IMR-90 (cell line): ENCODE data around the gene COX7A2L. TPM values are rescaled to one million over a fixed set of nuclear protein-coding genes. Genes with fewer than 3 reads are reported as not detected.

ENCODE experiments used
- ATAC-seq: fragments of 200-7000 bp; cut with Tn5 transposase; 2 replicates; pipeline ENCODE4 v1.9.1; 2020; ENCODE audit warnings: low read depth, mild to moderate bottlenecking, moderate library complexity
- BruUV-seq: library from RNA; stranded (reverse); fragments of 400-500 nt; replicated peaks from 2 replicates; lab custom pipeline; 2021; lab: Mats Ljungman, UMichigan
- CTCF ChIA-PET: fragments of 300-600 bp; formaldehyde crosslinking; extraction: SDS; loops from one replicate; lab custom pipeline; 2021; ENCODE audit warnings: antibody characterized with exemption; lab: Yijun Ruan, JAX
- POLR2A ChIA-PET: fragments of 300-600 bp; sonication (Branson Sonifier 250); formaldehyde crosslinking; loops from one replicate; lab custom pipeline; 2022; ENCODE audit warnings: antibody characterized with exemption; ENCODE audit not compliant: unreplicated experiment; lab: Charles Lee
- DNase-seq: peaks from one replicate; pipeline ENCODE4 v3.0.0; 2013
- H2AFZ ChIP-seq: replicated peaks from 2 replicates; pipeline ENCODE3; 2013; ENCODE audit warnings: low read length, mild to moderate bottlenecking; ENCODE audit not compliant: poor library complexity
- H2AK5ac ChIP-seq: 2 replicates; pipeline ENCODE4 v1.6.1; 2013; ENCODE audit warnings: low read depth, low read length, inconsistent platforms
- H2AK9ac ChIP-seq: replicated peaks from 2 replicates; pipeline ENCODE3; 2013; ENCODE audit warnings: mild to moderate bottlenecking, low read depth, low read length, moderate library complexity; ENCODE audit not compliant: poor library complexity
- H2BK120ac ChIP-seq: 2 replicates; pipeline ENCODE4 v1.6.1; 2013; ENCODE audit warnings: low read depth, low read length, inconsistent platforms
- H2BK15ac ChIP-seq: 3 replicates; pipeline ENCODE4 v1.6.1; 2013; ENCODE audit warnings: low read depth, low read length, inconsistent platforms
- H2BK20ac ChIP-seq: 2 replicates; pipeline ENCODE4 v1.6.1; 2013; ENCODE audit warnings: low read depth, mild to moderate bottlenecking, inconsistent platforms, low read length, moderate library complexity
- H2BK5ac ChIP-seq: 2 replicates; pipeline ENCODE4 v1.6.1; 2013; ENCODE audit warnings: mild to moderate bottlenecking, low read depth, low read length, inconsistent platforms; ENCODE audit not compliant: poor library complexity, severe bottlenecking
- H3K14ac ChIP-seq: replicated peaks from 2 replicates; pipeline ENCODE4 v1.6.1; 2013; ENCODE audit warnings: low read depth, low read length, inconsistent platforms
- H3K18ac ChIP-seq: 2 replicates; pipeline ENCODE4 v1.6.1; 2013; ENCODE audit warnings: low read depth, low read length, control low read depth
- H3K23ac ChIP-seq: 2 replicates; pipeline ENCODE4 v1.6.1; 2013; ENCODE audit warnings: low read depth, low read length, inconsistent platforms
- H3K27ac ChIP-seq: 2 replicates; pipeline ENCODE4 v1.5.1; 2013; ENCODE audit warnings: mild to moderate bottlenecking, control low read depth, low read length; ENCODE audit not compliant: insufficient read depth
- H3K27me3 ChIP-seq: 2 replicates; pipeline ENCODE4 v1.6.1; 2013; ENCODE audit warnings: low read length; ENCODE audit not compliant: control insufficient read depth, insufficient read depth
- H3K36me3 ChIP-seq: 2 replicates; pipeline ENCODE4 v1.6.1; 2013; ENCODE audit warnings: low read length, mixed read lengths; ENCODE audit not compliant: control insufficient read depth, insufficient read depth
- H3K4ac ChIP-seq: 2 replicates; pipeline ENCODE4 v1.6.1; 2013; ENCODE audit warnings: low read depth, low read length, inconsistent platforms
- H3K4me1 ChIP-seq: 2 replicates; pipeline ENCODE4 v1.6.1; 2013; ENCODE audit warnings: low read length, mixed read lengths; ENCODE audit not compliant: control insufficient read depth, insufficient read depth
- H3K4me2 ChIP-seq: 2 replicates; pipeline ENCODE4 v1.6.1; 2013; ENCODE audit warnings: low read depth, mild to moderate bottlenecking, control low read depth, low read length, moderate library complexity
- H3K4me3 ChIP-seq: 2 replicates; pipeline ENCODE4 v1.5.1; 2013; ENCODE audit warnings: low read depth, mild to moderate bottlenecking, control low read depth, low read length, moderate library complexity; ENCODE audit not compliant: insufficient read depth
- H3K56ac ChIP-seq: 2 replicates; pipeline ENCODE4 v1.6.1; 2013; ENCODE audit warnings: low read length, inconsistent platforms; ENCODE audit not compliant: insufficient read depth; ENCODE audit errors: extremely low read depth
- H3K79me1 ChIP-seq, 2 experiments: 2 replicates each; pipeline ENCODE4 v1.6.1; 2013; ENCODE audit warnings: low read length in 2 of 2, inconsistent platforms in 1 of 2, low read depth in 1 of 2
- H3K9ac ChIP-seq: 2 replicates; pipeline ENCODE4 v1.6.1; 2013; ENCODE audit warnings: low read depth, low read length, control low read depth
- H3K9me1 ChIP-seq: 2 replicates; pipeline ENCODE4 v1.6.1; 2013; ENCODE audit warnings: low read length, inconsistent platforms; ENCODE audit not compliant: insufficient read depth
- H3K9me3 ChIP-seq: 2 replicates; pipeline ENCODE4 v1.6.1; 2013; ENCODE audit warnings: low read length; ENCODE audit not compliant: control insufficient read depth, insufficient read depth
- H4K20me1 ChIP-seq: 2 replicates; pipeline ENCODE4 v1.6.1; 2013; ENCODE audit warnings: low read length, inconsistent platforms; ENCODE audit not compliant: insufficient read depth
- H4K5ac ChIP-seq: 2 replicates; pipeline ENCODE4 v1.6.1; 2013; ENCODE audit warnings: mild to moderate bottlenecking, low read depth, low read length, control low read depth
- H4K8ac ChIP-seq, 2 experiments: 2 replicates each; pipeline ENCODE4 v1.6.1; 2013; ENCODE audit warnings: low read depth in 2 of 2, low read length in 2 of 2, control low read depth in 1 of 2, inconsistent platforms in 1 of 2
- H4K91ac ChIP-seq: 2 replicates; pipeline ENCODE4 v1.6.1; 2013; ENCODE audit warnings: low read depth, low read length, inconsistent platforms; ENCODE audit not compliant: insufficient read depth
- FOS ChIP-seq: fragments of 150-350 bp; IDR thresholded peaks from 2 replicates; pipeline ENCODE4 v1.6.1; 2016; ENCODE audit warnings: low read depth, low read length
- MXI1 ChIP-seq: IDR thresholded peaks from 2 replicates; pipeline ENCODE4 v1.6.1; 2012; ENCODE audit warnings: low read depth, mild to moderate bottlenecking, low read length, moderate library complexity, borderline replicate concordance
- POLR2A ChIP-seq: IDR thresholded peaks from 2 replicates; pipeline ENCODE4 v1.6.1; 2012; ENCODE audit warnings: mild to moderate bottlenecking, low read depth, low read length
- RAD21 ChIP-seq: IDR thresholded peaks from 2 replicates; pipeline ENCODE4 v1.6.1; 2012; ENCODE audit warnings: low read length, improper control_type of control experiment
- RCOR1 ChIP-seq: IDR thresholded peaks from 2 replicates; pipeline ENCODE4 v1.6.1; 2012; ENCODE audit warnings: mild to moderate bottlenecking, low read length, improper control_type of control experiment; ENCODE audit not compliant: insufficient replicate concordance
- SMC3 ChIP-seq: fragments of 150-350 bp; IDR thresholded peaks from 2 replicates; pipeline ENCODE4 v1.6.1; 2016; ENCODE audit warnings: low read depth, mild to moderate bottlenecking, antibody characterized with exemption, low read length, moderate library complexity
- WGBS, 2 experiments: methylation state at CpG; one replicate each; pipeline versions ENCODE4 v1.1.5 to v1.1.7; 2013; ENCODE audit warnings: missing lambda C conversion rate in 2 of 2; ENCODE audit not compliant: insufficient read length in 1 of 2; ENCODE audit errors: extremely low coverage in 2 of 2; 5-methylcytosine and 5-hydroxymethylcytosine counted together
- dilution Hi-C: fragments of 300-500 bp; cut with HindIII; formaldehyde crosslinking; loops from one replicate; pipeline ENCODE4 v1.14.3; 2018; ENCODE audit warnings: low sequenced_read_pairs; ENCODE audit not compliant: unreplicated experiment
- in situ Hi-C: fragments of 300-500 bp; cut with MboI; formaldehyde crosslinking; loops from 3 replicates; pipeline ENCODE4 v1.14.3; 2019; ENCODE audit warnings: low sequenced_read_pairs, inconsistent platforms, mixed read lengths
- intact Hi-C: fragments of 100-400 bp; cut with micrococcal nuclease; formaldehyde crosslinking; loops from 2 replicates; pipeline ENCODE4 v1.10.0; 2022
- polyA plus RNA-seq, 3 experiments: library from polyadenylated mRNA; depleted of rRNA; stranded (reverse); fragments of >200 nt; gene quantifications; 2 replicates each; pipeline ENCODE4 v1.2.3, GENCODE V29; 2012; ENCODE audit warnings: low replicate concordance in 1 of 3
- total RNA-seq: library from RNA; depleted of rRNA; stranded (reverse); fragments of >200 nt; gene quantifications from 2 replicates; pipeline ENCODE4 v1.2.3, GENCODE V29; 2012
- TF ChIP-seq, protein P1 (sequence below): fragments of 150-350 bp; IDR thresholded peaks from 2 replicates; pipeline ENCODE4 v1.6.1; 2016; ENCODE audit warnings: low read depth, mild to moderate bottlenecking, low read length, moderate library complexity, borderline replicate concordance

Gene COX7A2L
- total and polyA plus RNA-seq, 2 of the 4 experiments (the other 2 are of a cell fraction), result 123 to 132 TPM

DNA sequence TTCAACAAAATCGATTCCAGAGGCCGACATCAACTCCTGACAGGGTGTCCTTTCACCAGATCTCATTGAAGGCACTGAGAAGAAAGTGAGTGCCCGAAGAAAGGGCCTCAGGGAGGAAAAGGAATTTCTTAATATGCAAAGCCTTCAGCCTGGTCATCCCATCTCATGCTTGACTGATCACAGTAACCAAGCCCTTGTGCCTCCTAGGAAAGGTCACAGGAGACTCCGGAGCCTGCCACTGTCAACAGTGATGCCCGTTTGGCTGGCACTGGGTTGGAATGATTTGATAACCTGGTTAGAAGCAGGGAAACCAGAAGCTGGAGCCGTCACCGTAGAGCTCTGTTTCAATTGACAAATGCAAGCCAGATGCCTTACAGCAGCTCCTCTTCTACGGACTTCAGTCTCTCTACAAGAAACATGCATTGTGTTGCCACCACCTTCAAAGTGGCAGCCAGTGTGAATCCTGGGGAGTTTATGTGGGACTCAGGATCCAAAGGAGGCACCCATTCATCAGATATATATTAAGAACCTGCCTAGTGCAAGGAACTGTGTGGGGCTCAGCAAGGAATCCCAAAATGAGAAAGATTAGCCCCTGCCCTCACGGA lies 24.6 kb downstream of the COX7A2L start:
- no peaks in the 10 kb centered on the region for H3K9me3 ChIP-seq
- H4K20me1 ChIP-seq, result no peaks in the 10 kb centered on the region; the same call in 1 of the 2 replicates
- no peaks in the 10 kb centered on the region for H3K27me3 ChIP-seq
- ATAC-seq (no peak), DNase-seq (no peak)
- BruUV-seq, result no TSS peak
- no peak overlapping the region for H3K14ac ChIP-seq
- H4K5ac ChIP-seq, result no peak overlapping the region
- H2BK120ac ChIP-seq, result no peak overlapping the region
- dilution Hi-C loops, result no loop called here
- H3K36me3 ChIP-seq, result peaks cover 47% of the 10 kb centered on the region
- H3K9me1 ChIP-seq, result peaks cover 11% of the 10 kb centered on the region
- no peak overlapping the region for H2AFZ ChIP-seq
- no peak overlapping the region for H3K4ac ChIP-seq
- H3K18ac ChIP-seq, result no peak overlapping the region
- H4K91ac ChIP-seq, result no peak overlapping the region
- H3K4me1 ChIP-seq, result peaks cover 2% of the 10 kb centered on the region; the same call in 1 of the 2 replicates
- no peak overlapping the region for H3K23ac ChIP-seq
- H2AK5ac ChIP-seq, result no peak overlapping the region
- no peak overlapping the region for H3K27ac ChIP-seq
- in situ Hi-C loops, result no loop called here
- no peak overlapping the region for H3K4me2 ChIP-seq
- CTCF ChIA-PET, result no interaction called here
- H2BK5ac ChIP-seq, result no peak overlapping the region
- 90% methylated on average over 2 of the region's 9 CpGs; no CpG with 5 or more reads in 1 of the 2 experiments for WGBS, 2 experiments
- no peak overlapping the region for H3K56ac ChIP-seq
- no peak overlapping the region for H2BK20ac ChIP-seq
- peaks cover 29 to 58% of the 10 kb centered on the region in 2 experiments for H3K79me1 ChIP-seq
- POLR2A ChIA-PET, result no interaction called here
- no peak overlapping the region for H4K8ac ChIP-seq
- no peak overlapping the region for H2BK15ac ChIP-seq
- no peak overlapping the region for H3K4me3 ChIP-seq
- H3K9ac ChIP-seq, result no peak overlapping the region
- no peak overlapping the region for H2AK9ac ChIP-seq
- no peak for TF ChIP-seq RAD21
- no peak for TF ChIP-seq POLR2A
- no peak for TF ChIP-seq FOS
- TF ChIP-seq, protein P1, sequence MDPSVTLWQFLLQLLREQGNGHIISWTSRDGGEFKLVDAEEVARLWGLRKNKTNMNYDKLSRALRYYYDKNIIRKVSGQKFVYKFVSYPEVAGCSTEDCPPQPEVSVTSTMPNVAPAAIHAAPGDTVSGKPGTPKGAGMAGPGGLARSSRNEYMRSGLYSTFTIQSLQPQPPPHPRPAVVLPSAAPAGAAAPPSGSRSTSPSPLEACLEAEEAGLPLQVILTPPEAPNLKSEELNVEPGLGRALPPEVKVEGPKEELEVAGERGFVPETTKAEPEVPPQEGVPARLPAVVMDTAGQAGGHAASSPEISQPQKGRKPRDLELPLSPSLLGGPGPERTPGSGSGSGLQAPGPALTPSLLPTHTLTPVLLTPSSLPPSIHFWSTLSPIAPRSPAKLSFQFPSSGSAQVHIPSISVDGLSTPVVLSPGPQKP, result no peak
- no peak for TF ChIP-seq MXI1
- TF ChIP-seq RCOR1, result no peak
- TF ChIP-seq SMC3, result no peak
- intact Hi-C loops, result no loop called here
